H1 (cell line): ENCODE data around the gene ZDHHC20. TPM values are rescaled to one million over a fixed set of nuclear protein-coding genes. Genes with fewer than 3 reads are reported as not detected.

Experiments
- CTCF ChIA-PET: fragments of 300-600 bp; sonication (Branson Sonifier 250); formaldehyde crosslinking; loops from one replicate; lab custom pipeline; 2021; ENCODE audit not compliant: partially characterized antibody; lab: Charles Lee
- POLR2A ChIA-PET: fragments of 300-600 bp; sonication (Branson Sonifier 250); formaldehyde crosslinking; loops from one replicate; lab custom pipeline; 2021; ENCODE audit warnings: inconsistent platforms; ENCODE audit not compliant: partially characterized antibody; lab: Charles Lee
- DNase-seq, 2 experiments: peaks; one replicate each; pipeline versions ENCODE4 v3.0.0 to v3.0.0-alpha.2; 2010 to 2022; ENCODE audit warnings: low spot score in 2 of 2, low read depth in 1 of 2, mixed read lengths in 1 of 2
- FAIRE-seq: peaks from 2 replicates; lab custom pipeline; 2011; peaks lifted over from hg19 to GRCh38; lab: Jason Lieb, UNC
- H2AFZ ChIP-seq: 2 replicates; pipeline ENCODE4 v1.8.1; 2012; ENCODE audit warnings: low read length, inconsistent platforms
- H2AK5ac ChIP-seq: 2 replicates; pipeline ENCODE4 v1.6.1; 2013; ENCODE audit warnings: low read depth, low read length
- H2BK120ac ChIP-seq: replicated peaks from 2 replicates; pipeline ENCODE3; 2013; ENCODE audit warnings: low read depth, low read length, inconsistent platforms
- H2BK12ac ChIP-seq: 2 replicates; pipeline ENCODE4 v1.6.1; 2013; ENCODE audit warnings: low read depth, low read length
- H2BK15ac ChIP-seq: 2 replicates; pipeline ENCODE4 v1.6.1; 2013; ENCODE audit warnings: low read length
- H2BK20ac ChIP-seq: 2 replicates; pipeline ENCODE4 v1.6.1; 2013; ENCODE audit warnings: low read length
- H2BK5ac ChIP-seq: 2 replicates; pipeline ENCODE4 v1.6.1; 2013; ENCODE audit warnings: low read depth, low read length
- H3K14ac ChIP-seq: 2 replicates; pipeline ENCODE4 v1.6.1; 2013; ENCODE audit warnings: inconsistent platforms; ENCODE audit not compliant: insufficient read length
- H3K18ac ChIP-seq: 2 replicates; pipeline ENCODE4 v1.6.1; 2013; ENCODE audit warnings: low read length; ENCODE audit errors: extremely low read depth
- H3K23ac ChIP-seq: 2 replicates; pipeline ENCODE4 v1.6.1; 2013; ENCODE audit warnings: inconsistent platforms; ENCODE audit not compliant: insufficient read length
- H3K23me2 ChIP-seq: 2 replicates; pipeline ENCODE4 v1.6.1; 2013; ENCODE audit warnings: low read depth, low read length
- H3K27ac ChIP-seq: 2 replicates; pipeline ENCODE4 v1.6.1; 2011; ENCODE audit warnings: low read depth, low read length, inconsistent platforms
- H3K27me3 ChIP-seq, 4 experiments: replicated peaks in 1 of 4; 1 replicate in 1 of 4; 2 replicates in 3 of 4; pipeline versions ENCODE4 v1.6.1 to v1.8.1; 2011 to 2013; ENCODE audit warnings: low read length in 3 of 4, mild to moderate bottlenecking in 3 of 4, inconsistent platforms in 2 of 4, mixed read lengths in 2 of 4, moderate library complexity in 1 of 4; ENCODE audit not compliant: control insufficient read depth in 3 of 4, insufficient read depth in 3 of 4; ENCODE audit errors: extremely low read depth in 1 of 4
- H3K36me3 ChIP-seq, 4 experiments: 2 replicates each; pipeline versions ENCODE4 v1.6.1 to v1.8.1; 2011 to 2013; ENCODE audit warnings: mild to moderate bottlenecking in 4 of 4, low read length in 3 of 4, moderate library complexity in 2 of 4, control low read depth in 1 of 4, inconsistent platforms in 1 of 4; ENCODE audit not compliant: insufficient read depth in 4 of 4, control insufficient read depth in 2 of 4
- H3K4ac ChIP-seq: replicated peaks from 2 replicates; pipeline ENCODE3; 2013; ENCODE audit warnings: low read length, low read depth, mixed read lengths, inconsistent platforms; ENCODE audit not compliant: insufficient read length
- H3K4me1 ChIP-seq, 4 experiments: replicated peaks in 1 of 4; 1 replicate in 1 of 4; 2 replicates in 3 of 4; pipeline versions ENCODE4 v1.6.1 to v1.8.1; 2011 to 2013; ENCODE audit warnings: low read length in 3 of 4, inconsistent platforms in 2 of 4, mixed read lengths in 1 of 4; ENCODE audit not compliant: insufficient read depth in 4 of 4, control insufficient read depth in 3 of 4
- H3K4me2 ChIP-seq, 2 experiments: 2 replicates each; pipeline versions ENCODE4 v1.6.1 to v1.8.1; 2011 to 2013; ENCODE audit warnings: low read depth in 2 of 2, low read length in 2 of 2, control low read depth in 1 of 2, inconsistent platforms in 1 of 2, mild to moderate bottlenecking in 1 of 2; ENCODE audit not compliant: insufficient read depth in 1 of 2
- H3K4me3 ChIP-seq, 4 experiments: fragments of 200-600, 300-600 bp in 1 of 4; sonication (generic), shearing (Covaris generic), sonication (Bioruptor Twin) in 1 of 4; 2 replicates each; pipeline versions ENCODE4 v1.5.1 to v1.8.1; 2011 to 2016; ENCODE audit warnings: low read length in 4 of 4, low read depth in 3 of 4, control low read depth in 2 of 4, inconsistent platforms in 2 of 4, mild to moderate bottlenecking in 2 of 4, mixed read lengths in 1 of 4, moderate library complexity in 1 of 4; ENCODE audit not compliant: insufficient read depth in 2 of 4; ENCODE audit errors: extremely low read depth in 1 of 4
- H3K56ac ChIP-seq: replicated peaks from 2 replicates; pipeline ENCODE3; 2013; ENCODE audit warnings: low read depth, mild to moderate bottlenecking, mixed read lengths, low read length, inconsistent platforms; ENCODE audit not compliant: insufficient read length
- H3K79me1 ChIP-seq: 2 replicates; pipeline ENCODE4 v1.6.1; 2013; ENCODE audit warnings: low read depth, low read length, control low read depth
- H3K79me2 ChIP-seq, 2 experiments: 2 replicates each; pipeline versions ENCODE4 v1.6.1 to v1.8.1; 2012 to 2013; ENCODE audit warnings: low read length in 2 of 2, mild to moderate bottlenecking in 2 of 2, inconsistent platforms in 1 of 2; ENCODE audit not compliant: insufficient read depth in 2 of 2, control insufficient read depth in 1 of 2
- H3K9ac ChIP-seq, 4 experiments: replicated peaks in 1 of 4; 1 replicate in 1 of 4; 2 replicates in 3 of 4; pipeline versions ENCODE4 v1.6.1 to v1.8.1; 2011 to 2013; ENCODE audit warnings: low read depth in 3 of 4, low read length in 3 of 4, control low read depth in 2 of 4, mild to moderate bottlenecking in 2 of 4, moderate library complexity in 2 of 4, inconsistent platforms in 1 of 4; ENCODE audit errors: extremely low read depth in 1 of 4
- H3K9me3 ChIP-seq, 2 experiments: 2 replicates each; pipeline versions ENCODE4 v1.6.1 to v1.8.1; 2012 to 2013; ENCODE audit warnings: mild to moderate bottlenecking in 2 of 2, moderate library complexity in 2 of 2, control low read depth in 1 of 2, inconsistent platforms in 1 of 2, low read depth in 1 of 2, low read length in 1 of 2, mixed read lengths in 1 of 2; ENCODE audit not compliant: insufficient read depth in 2 of 2
- H4K20me1 ChIP-seq, 2 experiments: replicated peaks in 1 of 2; 2 replicates each; pipeline versions ENCODE3 to v1.8.1; 2011 to 2013; ENCODE audit warnings: inconsistent platforms in 2 of 2, low read length in 2 of 2, mild to moderate bottlenecking in 1 of 2; ENCODE audit not compliant: insufficient read depth in 2 of 2, control insufficient read depth in 1 of 2
- H4K5ac ChIP-seq: 2 replicates; pipeline ENCODE4 v1.6.1; 2013; ENCODE audit warnings: low read length, low read depth, mixed read lengths, inconsistent platforms; ENCODE audit not compliant: insufficient read length
- H4K8ac ChIP-seq: 2 replicates; pipeline ENCODE4 v1.8.0; 2013; ENCODE audit warnings: mild to moderate bottlenecking, moderate library complexity, low read length, inconsistent platforms; ENCODE audit not compliant: insufficient read depth; ENCODE audit errors: extremely low read depth
- H4K91ac ChIP-seq: replicated peaks from 2 replicates; pipeline ENCODE3; 2013; ENCODE audit warnings: low read length, mixed read lengths, inconsistent platforms; ENCODE audit not compliant: insufficient read length
- ATF3 ChIP-seq: IDR thresholded peaks from 2 replicates; pipeline ENCODE4 v1.6.1; 2011; ENCODE audit warnings: low read depth, mild to moderate bottlenecking, low read length; ENCODE audit not compliant: insufficient read depth
- JUN ChIP-seq: IDR thresholded peaks from 2 replicates; pipeline ENCODE4 v1.6.1; 2011; ENCODE audit warnings: low read depth, mild to moderate bottlenecking, improper control_type of control experiment, low read length
- KDM1A ChIP-seq: fragments of 200-600, 300-600 bp; sonication (generic); IDR thresholded peaks from 2 replicates; pipeline ENCODE4 v1.7.1; 2016; ENCODE audit warnings: mild to moderate bottlenecking, low read length, borderline replicate concordance
- KDM4A ChIP-seq: IDR thresholded peaks from one replicate; pipeline ENCODE4 v1.7.1; 2012; ENCODE audit warnings: low read depth, mild to moderate bottlenecking, moderate library complexity, low read length, inconsistent platforms; ENCODE audit not compliant: severe bottlenecking
- POLR2A ChIP-seq, 2 experiments: IDR thresholded peaks; 1 replicate in 1 of 2; 2 replicates in 1 of 2; pipeline ENCODE4 v1.6.1; 2011; ENCODE audit warnings: low read depth in 2 of 2, low read length in 2 of 2, mild to moderate bottlenecking in 2 of 2; ENCODE audit errors: control extremely low read depth in 1 of 2
- RAD21 ChIP-seq, 2 experiments: IDR thresholded peaks in 1 of 2; conservative IDR thresholded peaks in 1 of 2; 2 replicates each; pipeline ENCODE4 v1.6.1; 2011; ENCODE audit warnings: low read depth in 2 of 2, low read length in 2 of 2, improper control_type of control experiment in 1 of 2, inconsistent platforms in 1 of 2, mild to moderate bottlenecking in 1 of 2, moderate library complexity in 1 of 2
- SAP30 ChIP-seq: fragments of 300-600 bp; sonication (generic); IDR thresholded peaks from 2 replicates; pipeline ENCODE4 v1.7.1; 2012; ENCODE audit warnings: low read length, moderate library complexity, mild to moderate bottlenecking, inconsistent platforms; ENCODE audit not compliant: insufficient read depth, insufficient replicate concordance
- YY1 ChIP-seq: IDR thresholded peaks from 2 replicates; pipeline ENCODE4 v1.6.1; 2011; ENCODE audit warnings: low read depth, mild to moderate bottlenecking, low read length
- WGBS, 2 experiments: shearing (Covaris generic) in 1 of 2; methylation state at CpG; one replicate each; pipeline versions ENCODE4 v1.1.6 to v1.1.7; 2013 to 2015; ENCODE audit warnings: low lambda C conversion rate in 2 of 2, mixed read lengths in 2 of 2, inconsistent platforms in 1 of 2, low coverage in 1 of 2, missing lambda C conversion rate in 1 of 2; ENCODE audit not compliant: insufficient replicate concordance in 2 of 2, insufficient coverage in 1 of 2, insufficient read length in 1 of 2; ENCODE audit errors: extremely low coverage in 1 of 2, missing lambda C conversion rate in 1 of 2; 5-methylcytosine and 5-hydroxymethylcytosine counted together
- polyA plus RNA-seq, 7 experiments: library from polyadenylated mRNA; depleted of rRNA in 3 of 7; stranded (reverse) in 5 of 7; unstranded in 2 of 7; fragments of >200 nt in 5 of 7; fragments of 200-250 nt in 2 of 7; gene quantifications; 1 replicate in 5 of 7; 2 replicates in 1 of 7; 4 replicates in 1 of 7; pipeline versions ENCODE4 v1.2.1 to v1.2.3, GENCODE V29; 2011 to 2013; ENCODE audit warnings: missing spikeins in 2 of 7, mixed read lengths in 2 of 7
- total RNA-seq: library from RNA; stranded (reverse); fragmentation: NEBNext Ultra II Directional; extraction: Animal tissue kit (Norgen Biotek cat#: 25700); gene quantifications from 2 replicates; pipeline ENCODE4 v1.2.1, GENCODE V29; 2021
- TF ChIP-seq, protein P1 (sequence below): IDR thresholded peaks from 2 replicates; pipeline ENCODE4 v1.6.1; 2012; ENCODE audit warnings: low read length, inconsistent platforms

ZDHHC20 gene
- total and polyA plus RNA-seq, 2 of the 8 experiments (the other 6 are each of a cell fraction or from before 2014, with no cell fraction given): 16.4 to 89.0 TPM

DNA sequence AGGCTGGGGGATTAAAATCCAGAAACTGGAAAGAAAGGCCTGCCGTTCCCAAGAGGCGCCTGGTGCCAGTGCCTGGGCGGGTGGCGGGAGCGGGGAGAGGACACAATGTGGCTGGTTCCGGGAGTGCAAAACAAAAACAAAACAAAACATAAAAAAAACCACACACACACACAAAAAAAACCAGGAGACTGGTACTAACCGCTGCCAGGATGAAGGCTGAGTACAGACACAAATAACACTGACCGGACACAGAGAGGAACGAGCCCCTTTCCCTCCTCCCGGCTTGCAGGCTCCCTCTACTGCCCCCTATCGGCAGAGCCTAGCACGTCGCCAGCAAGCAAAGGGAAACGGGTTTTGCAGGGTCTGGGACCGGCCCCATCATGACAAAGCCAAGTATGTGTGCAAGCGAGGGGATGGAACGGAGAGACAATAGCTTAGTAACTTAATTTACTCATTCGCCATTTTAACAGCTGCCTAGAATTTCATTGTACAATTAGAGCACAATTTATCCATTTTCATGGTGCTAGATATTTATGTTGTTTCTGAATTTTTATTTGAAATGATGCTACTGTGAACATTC lies 17.9 kb upstream of the ZDHHC20 start:
- H3K4me3 ChIP-seq: peak overlapping the region; percentile 19 to 54 (median 28); a peak in 5 of 8 replicates
- H4K5ac ChIP-seq: no peak overlapping the region
- peak; percentile 82 to 87 for TF ChIP-seq RAD21 (IDR thresholded peaks at IDR 0.05 in 1 of 2, conservative IDR thresholded peaks at IDR 0.05 in 1 of 2; ENCODE audit: low read depth in 2 of 2, low read length in 2 of 2)
- 0 out of 2 replicates have a peak, but pooled peaks have one; percentile 21 for TF ChIP-seq ATF3
- no peak for TF ChIP-seq JUN
- TF ChIP-seq, protein P1, sequence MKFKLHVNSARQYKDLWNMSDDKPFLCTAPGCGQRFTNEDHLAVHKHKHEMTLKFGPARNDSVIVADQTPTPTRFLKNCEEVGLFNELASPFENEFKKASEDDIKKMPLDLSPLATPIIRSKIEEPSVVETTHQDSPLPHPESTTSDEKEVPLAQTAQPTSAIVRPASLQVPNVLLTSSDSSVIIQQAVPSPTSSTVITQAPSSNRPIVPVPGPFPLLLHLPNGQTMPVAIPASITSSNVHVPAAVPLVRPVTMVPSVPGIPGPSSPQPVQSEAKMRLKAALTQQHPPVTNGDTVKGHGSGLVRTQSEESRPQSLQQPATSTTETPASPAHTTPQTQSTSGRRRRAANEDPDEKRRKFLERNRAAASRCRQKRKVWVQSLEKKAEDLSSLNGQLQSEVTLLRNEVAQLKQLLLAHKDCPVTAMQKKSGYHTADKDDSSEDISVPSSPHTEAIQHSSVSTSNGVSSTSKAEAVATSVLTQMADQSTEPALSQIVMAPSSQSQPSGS: peak; percentile 79; the same call in 1 of the 2 replicates
- TF ChIP-seq YY1: peak; percentile 78
- no peak for TF ChIP-seq SAP30
- 0 out of 2 replicates have a peak, but pooled peaks have one; percentile 12 for TF ChIP-seq KDM1A
- peak in 1 of 2 experiments; percentile 40; a peak in 1 of 3 replicates for TF ChIP-seq POLR2A (IDR thresholded peaks at IDR 0.05; ENCODE audit: control extremely low read depth in 1 of 2, low read depth in 2 of 2, low read length in 2 of 2)
- TF ChIP-seq KDM4A: no peak

More for the DNA sequence above, 17.9 kb upstream of the ZDHHC20 start:
- Histone ChIP-seq H2BK120ac (no peak overlapping the region), H3K14ac (no peak overlapping the region), H3K9me3 (no peaks in the 10 kb centered on the region), H2BK12ac (no peak overlapping the region), H2AFZ (peak overlapping the region; percentile 61), H3K23ac (no peak overlapping the region), H3K23me2 (no peaks in the 10 kb centered on the region), H2BK5ac (no peak overlapping the region), H2BK15ac (no peak overlapping the region), H3K4me1 (0 out of 7 replicates have a peak, but pooled peaks cover 0 to 2% (median 0%) of the 10 kb centered on the region in 4 experiments), H3K56ac (no peak overlapping the region), H2BK20ac (no peak overlapping the region), H3K36me3 (no peaks in the 10 kb centered on the region), H3K18ac (no peak overlapping the region), H2AK5ac (no peak overlapping the region), H3K27ac (no peak overlapping the region), H4K20me1 (no peaks in the 10 kb centered on the region), H4K8ac (peak overlapping the region; percentile 40; the same call in 1 of the 2 replicates), H3K27me3 (no peaks in the 10 kb centered on the region), H4K91ac (no peak overlapping the region), H3K4me2 (peak overlapping the region; percentile 0 to 51; a peak in 3 of 4 replicates), H3K9ac (peak overlapping the region in 3 of 4 experiments; percentile 22 to 55 (median 44); a peak in 3 of 7 replicates), H3K4ac (no peak overlapping the region), H3K79me2 (no peaks in the 10 kb centered on the region), H3K79me1 (no peaks in the 10 kb centered on the region)
- ChIA-PET CTCF (interaction anchor here (0.5 to 5.7 kb wide), 48 partner anchors 9 to 1299 kb away, joined by 3 to 74 read pairs (median 3); partner anchors contain the start of genes MRPL57, SKA3 and ZDHHC20), POLR2A (interaction anchor here (0.6 to 1.5 kb wide), 4 partner anchors 101 to 935 kb away, joined by 3 to 9 read pairs (median 3); no protein-coding TSS in a partner anchor)
- WGBS, 2 experiments: 22% methylated on average over 18 of the region's 18 CpGs; no CpG with 5 or more reads in 1 of the 2 experiments
- DNase-seq (peak; percentile 90 to 96), FAIRE-seq (peak; percentile 94)
